ENCODE results near the gene TMEM170A.
A peak's percentile ranks its signal among the peaks of the same experiment; 100 is the strongest.

TMEM170A gene

DNA sequence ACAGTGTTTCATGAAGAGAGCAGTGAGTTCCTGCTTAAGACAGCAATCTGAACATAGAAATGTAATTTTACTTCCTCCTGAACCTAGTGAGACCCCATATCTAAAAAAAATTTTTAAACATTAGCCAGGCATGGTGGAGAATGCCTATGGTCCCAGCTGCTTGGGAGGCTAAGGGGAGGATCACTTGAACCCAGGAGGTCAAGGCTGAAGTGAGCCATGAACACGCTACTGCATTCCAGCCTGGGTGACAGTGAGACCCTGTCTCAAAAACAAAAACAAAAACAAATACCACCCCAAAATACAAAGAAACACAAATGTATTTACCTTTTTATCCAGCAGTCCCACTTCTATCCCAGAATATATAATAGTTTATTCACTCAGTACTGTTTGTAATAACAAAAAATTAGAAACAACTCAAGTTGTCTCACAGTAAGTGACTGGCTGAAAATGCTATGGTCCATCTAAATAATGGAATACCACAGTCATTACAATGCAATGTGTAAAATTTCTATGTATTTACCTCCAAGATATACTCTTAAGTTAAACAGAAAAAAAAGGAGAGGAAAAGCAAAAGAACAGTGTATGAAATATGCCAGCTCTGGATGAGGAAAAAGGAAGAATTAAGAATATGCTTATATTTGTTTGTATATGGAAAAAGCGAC lies 47.5 kb downstream of the TMEM170A start:
- in situ Hi-C loops (cut with MboI; ENCODE audit: low sequenced_read_pairs, unreplicated experiment): no loop called here
- no peak for DNase-seq (ENCODE audit: low spot score)
- TF ChIP-seq, protein P1, sequence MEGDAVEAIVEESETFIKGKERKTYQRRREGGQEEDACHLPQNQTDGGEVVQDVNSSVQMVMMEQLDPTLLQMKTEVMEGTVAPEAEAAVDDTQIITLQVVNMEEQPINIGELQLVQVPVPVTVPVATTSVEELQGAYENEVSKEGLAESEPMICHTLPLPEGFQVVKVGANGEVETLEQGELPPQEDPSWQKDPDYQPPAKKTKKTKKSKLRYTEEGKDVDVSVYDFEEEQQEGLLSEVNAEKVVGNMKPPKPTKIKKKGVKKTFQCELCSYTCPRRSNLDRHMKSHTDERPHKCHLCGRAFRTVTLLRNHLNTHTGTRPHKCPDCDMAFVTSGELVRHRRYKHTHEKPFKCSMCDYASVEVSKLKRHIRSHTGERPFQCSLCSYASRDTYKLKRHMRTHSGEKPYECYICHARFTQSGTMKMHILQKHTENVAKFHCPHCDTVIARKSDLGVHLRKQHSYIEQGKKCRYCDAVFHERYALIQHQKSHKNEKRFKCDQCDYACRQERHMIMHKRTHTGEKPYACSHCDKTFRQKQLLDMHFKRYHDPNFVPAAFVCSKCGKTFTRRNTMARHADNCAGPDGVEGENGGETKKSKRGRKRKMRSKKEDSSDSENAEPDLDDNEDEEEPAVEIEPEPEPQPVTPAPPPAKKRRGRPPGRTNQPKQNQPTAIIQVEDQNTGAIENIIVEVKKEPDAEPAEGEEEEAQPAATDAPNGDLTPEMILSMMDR (IDR thresholded peaks at IDR 0.05; ENCODE audit: borderline replicate concordance, control extremely low read depth, extremely low read depth, insufficient read depth, missing control alignments): no peak

- no peak for DNase-seq (ENCODE audit: low spot score)
- TF ChIP-seq, protein P1 (IDR thresholded peaks at IDR 0.05; ENCODE audit: borderline replicate concordance, control extremely low read depth, extremely low read depth, insufficient read depth, missing control alignments): no peak
- in situ Hi-C loops (cut with MboI; ENCODE audit: low sequenced_read_pairs, unreplicated experiment): no loop called here
These were observed 49.2 kb downstream of the TMEM170A start for GRCh38 chr16:75415169-75415905.

GRCh38 chr16:75413951-75414350 lies 50.5 kb downstream of the TMEM170A start:
- in situ Hi-C loops (cut with MboI; ENCODE audit: low sequenced_read_pairs, unreplicated experiment): no loop called here
- no peak for DNase-seq (ENCODE audit: low spot score)
- TF ChIP-seq, protein P1 (IDR thresholded peaks at IDR 0.05; ENCODE audit: borderline replicate concordance, control extremely low read depth, extremely low read depth, insufficient read depth, missing control alignments): no peak

DNA sequence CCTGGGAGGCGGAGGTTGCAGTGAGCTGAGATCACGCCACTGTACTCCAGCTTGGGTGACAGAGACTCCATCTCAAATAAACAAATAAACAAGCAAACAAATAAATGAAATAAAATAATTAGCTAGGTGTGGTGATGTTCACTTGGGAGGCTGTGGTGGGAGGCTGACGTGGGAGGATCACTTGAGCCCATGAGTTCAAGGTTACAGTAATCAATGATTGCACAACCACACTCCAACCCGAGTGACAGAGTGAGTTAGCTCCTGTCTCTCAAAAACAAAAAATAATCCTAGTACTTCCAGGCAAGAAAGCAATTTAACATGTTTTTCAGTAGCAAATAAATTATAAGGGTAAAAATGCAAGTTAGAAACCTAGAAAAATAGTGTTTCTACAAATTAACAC lies 57.5 kb downstream of the TMEM170A start:
- in situ Hi-C loops (cut with MboI; ENCODE audit: low sequenced_read_pairs, unreplicated experiment): no loop called here
- no peak for DNase-seq (ENCODE audit: low spot score)
- TF ChIP-seq, protein P1 (IDR thresholded peaks at IDR 0.05; ENCODE audit: borderline replicate concordance, control extremely low read depth, extremely low read depth, insufficient read depth, missing control alignments): no peak

GRCh38 chr16:75402821-75403475 lies 61.5 kb downstream of the TMEM170A start:
- in situ Hi-C loops (cut with MboI; ENCODE audit: low sequenced_read_pairs, unreplicated experiment): no loop called here
- TF ChIP-seq, protein P1 (IDR thresholded peaks at IDR 0.05; ENCODE audit: borderline replicate concordance, control extremely low read depth, extremely low read depth, insufficient read depth, missing control alignments): peak; percentile 38
- peak; percentile 60 for DNase-seq (ENCODE audit: low spot score)

GRCh38 chr16:75402159-75402820 lies 62.2 kb downstream of the TMEM170A start:
- no peak for DNase-seq (ENCODE audit: low spot score)
- in situ Hi-C loops (cut with MboI; ENCODE audit: low sequenced_read_pairs, unreplicated experiment): no loop called here
- TF ChIP-seq, protein P1 (IDR thresholded peaks at IDR 0.05; ENCODE audit: borderline replicate concordance, control extremely low read depth, extremely low read depth, insufficient read depth, missing control alignments): no peak
